GM19099 (cell line): ENCODE measurements around the gene CUX1.

Experiments used
- POLR2A ChIP-seq: IDR thresholded peaks from 3 replicates; pipeline ENCODE4 v1.6.1; 2011; ENCODE audit warnings: low read depth; ENCODE audit not compliant: insufficient read length; ENCODE audit errors: extremely low read depth

The CUX1 gene

GRCh38 chr7:102239206-102239820 is 421.9 kb downstream of the CUX1 start:
- TF ChIP-seq POLR2A = no peak

- TF ChIP-seq POLR2A = no peak
These were observed 424.0 kb downstream of the CUX1 start for GRCh38 chr7:102241431-102241830.

GRCh38 chr7:102244601-102245000 is 427.2 kb downstream of the CUX1 start:
- TF ChIP-seq POLR2A = no peak

- TF ChIP-seq POLR2A = no peak
These were observed 430.6 kb downstream of the CUX1 start for GRCh38 chr7:102248081-102248455.

GRCh38 chr7:102248456-102249395 is 431.3 kb downstream of the CUX1 start:
- TF ChIP-seq POLR2A = no peak

- TF ChIP-seq POLR2A = no peak
These were observed 434.3 kb downstream of the CUX1 start for GRCh38 chr7:102251531-102252365.

GRCh38 chr7:102252366-102252982 is 435.0 kb downstream of the CUX1 start:
- TF ChIP-seq POLR2A = no peak

GRCh38 chr7:102253066-102253972 is 435.9 kb downstream of the CUX1 start:
- no peak for TF ChIP-seq POLR2A

GRCh38 chr7:102253973-102254370 is 436.5 kb downstream of the CUX1 start:
- no peak for TF ChIP-seq POLR2A

- no peak for TF ChIP-seq POLR2A
These were observed 437.1 kb downstream of the CUX1 start for GRCh38 chr7:102254521-102254920.

GRCh38 chr7:102255501-102255900 is 438.1 kb downstream of the CUX1 start:
- no peak for TF ChIP-seq POLR2A

- TF ChIP-seq POLR2A = no peak
These were observed 438.5 kb downstream of the CUX1 start for GRCh38 chr7:102255916-102256315.

GRCh38 chr7:102258073-102258748 is 440.8 kb downstream of the CUX1 start:
- TF ChIP-seq POLR2A = no peak

GRCh38 chr7:102258749-102259107 is 441.3 kb downstream of the CUX1 start:
- no peak for TF ChIP-seq POLR2A

- no peak for TF ChIP-seq POLR2A
These were observed 443.4 kb downstream of the CUX1 start for GRCh38 chr7:102260856-102261255.
